Activated CD4-positive, alpha-beta T cell treated with anti-CD3 and anti-CD28 coated beads, Interleukin-10, Interleukin-2, amounts not matched to agents 100 ng/mL and 50 ng/mL, durations not matched to agents 16 hours and 8 hours (primary cell): ENCODE results near the gene ITGAV.
A peak's percentile ranks its signal among the peaks of the same experiment; 100 is the strongest.

Experiments used
- DNase-seq: peaks from one replicate; pipeline ENCODE4 v3.0.0-alpha.2; 2020

Gene ITGAV

DNA sequence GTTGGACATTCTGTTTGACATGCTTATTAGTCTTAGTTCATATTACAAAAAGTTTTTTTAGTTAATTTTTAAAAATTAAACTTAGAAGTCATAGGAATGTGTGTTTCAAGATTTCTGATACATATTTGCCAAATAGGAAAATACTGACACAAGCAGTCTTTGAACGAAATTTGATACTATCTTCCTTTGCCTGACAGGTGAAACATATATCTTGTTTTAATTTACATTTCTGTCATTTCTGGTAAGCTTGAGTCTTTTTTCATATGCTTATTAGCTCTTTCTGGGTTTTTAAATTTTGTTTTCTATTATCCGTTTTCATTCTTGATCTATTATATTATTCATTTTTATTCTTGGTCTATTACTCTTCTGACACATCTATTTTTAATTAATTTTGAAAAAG is 24.5 kb downstream of the ITGAV start:
- no peak for DNase-seq

DNA sequence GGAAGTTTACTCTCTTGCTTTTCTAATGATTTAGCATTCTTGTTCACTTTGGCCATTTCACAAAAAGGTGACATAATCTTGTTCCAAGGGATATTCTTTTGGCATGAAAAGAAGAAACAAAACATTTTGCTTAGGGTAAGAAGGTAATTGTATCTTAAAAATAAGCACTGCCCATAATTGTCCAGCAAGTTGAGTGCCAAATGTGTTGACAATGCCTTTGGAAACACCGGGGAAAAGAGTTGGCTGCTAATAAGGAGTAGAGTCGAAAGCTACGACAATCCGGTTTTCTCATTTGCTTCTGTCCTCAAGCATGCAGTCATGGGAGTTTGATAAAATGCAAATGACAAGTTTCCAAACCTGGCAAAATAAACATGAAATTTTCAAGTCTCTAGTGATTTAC is 27.3 kb downstream of the ITGAV start:
- DNase-seq: no peak

DNA sequence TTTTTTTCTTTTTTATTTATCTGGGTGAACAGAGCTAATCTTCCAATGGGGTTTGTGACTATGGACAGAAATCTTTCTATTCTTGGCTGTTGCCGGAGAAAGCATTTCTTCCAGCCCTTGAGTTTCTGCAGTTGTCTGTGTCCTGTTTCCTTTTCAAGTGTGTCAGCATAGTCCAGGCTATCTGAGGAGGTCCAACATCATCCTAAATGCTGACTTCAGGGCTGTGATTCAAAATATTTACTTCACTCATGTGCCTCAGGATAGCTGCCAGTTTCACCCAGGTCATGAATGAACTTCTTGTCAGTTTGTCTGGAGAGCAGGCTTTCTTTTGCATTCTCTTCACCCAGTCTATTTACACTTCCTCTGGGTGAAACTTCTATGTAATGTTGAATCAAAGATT is 27.9 kb downstream of the ITGAV start:
- no peak for DNase-seq

DNA sequence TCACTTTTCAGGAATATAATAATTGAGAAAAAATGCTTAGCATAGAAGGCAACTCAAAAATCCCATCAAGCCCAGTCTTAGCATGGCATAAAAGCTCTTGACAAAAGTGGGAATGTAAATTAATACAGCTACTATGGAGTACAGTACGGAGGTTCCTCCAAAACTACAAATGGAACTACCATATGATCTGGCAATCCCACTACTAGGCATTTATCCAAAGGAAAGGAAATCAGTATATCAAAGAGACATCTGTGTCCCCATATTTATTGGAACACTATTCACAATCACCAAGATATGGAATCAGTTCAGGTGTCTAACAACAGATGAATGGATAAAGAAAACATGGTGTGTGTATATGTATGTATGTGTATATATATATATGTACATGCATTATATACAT is 28.8 kb downstream of the ITGAV start:
- DNase-seq: no peak

DNA sequence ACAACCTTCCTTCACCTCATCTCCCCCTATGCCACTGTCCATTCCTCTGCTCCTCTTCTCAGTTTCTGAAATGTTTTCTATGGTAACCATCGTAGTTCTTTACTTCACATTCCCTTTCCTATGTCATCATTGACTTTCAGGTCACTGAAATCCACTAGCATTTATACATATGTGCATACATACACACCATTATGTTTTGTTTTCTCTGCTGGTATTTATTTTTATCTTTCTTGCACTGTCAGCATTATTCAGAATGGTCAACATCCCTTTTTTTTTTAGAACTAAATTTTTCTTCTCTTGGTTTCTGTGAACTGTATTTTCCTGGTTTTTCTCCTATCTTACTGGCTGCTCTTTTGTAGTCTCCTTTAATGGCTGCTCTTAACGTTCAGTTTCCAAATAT is 33.2 kb downstream of the ITGAV start:
- no peak for DNase-seq

DNA sequence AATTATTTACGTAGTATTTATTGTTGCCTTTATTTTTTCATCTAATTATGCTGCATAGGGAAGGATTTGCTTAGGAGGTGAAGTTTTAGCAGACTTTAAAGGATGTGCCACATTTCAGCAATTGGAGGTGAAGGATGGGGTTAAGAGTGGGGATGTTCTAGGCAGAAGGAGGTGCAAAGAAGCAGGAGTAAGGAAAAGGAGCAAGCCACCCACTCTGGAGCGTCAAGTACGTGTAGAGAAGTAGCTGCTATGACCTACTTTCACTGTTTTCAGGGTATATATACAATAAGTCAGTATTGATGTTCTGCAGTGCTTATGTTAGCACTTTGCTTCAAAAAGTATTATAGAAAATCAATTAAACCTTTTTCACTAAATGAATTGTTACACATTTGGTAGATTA is 34.4 kb downstream of the ITGAV start:
- DNase-seq: no peak

DNA sequence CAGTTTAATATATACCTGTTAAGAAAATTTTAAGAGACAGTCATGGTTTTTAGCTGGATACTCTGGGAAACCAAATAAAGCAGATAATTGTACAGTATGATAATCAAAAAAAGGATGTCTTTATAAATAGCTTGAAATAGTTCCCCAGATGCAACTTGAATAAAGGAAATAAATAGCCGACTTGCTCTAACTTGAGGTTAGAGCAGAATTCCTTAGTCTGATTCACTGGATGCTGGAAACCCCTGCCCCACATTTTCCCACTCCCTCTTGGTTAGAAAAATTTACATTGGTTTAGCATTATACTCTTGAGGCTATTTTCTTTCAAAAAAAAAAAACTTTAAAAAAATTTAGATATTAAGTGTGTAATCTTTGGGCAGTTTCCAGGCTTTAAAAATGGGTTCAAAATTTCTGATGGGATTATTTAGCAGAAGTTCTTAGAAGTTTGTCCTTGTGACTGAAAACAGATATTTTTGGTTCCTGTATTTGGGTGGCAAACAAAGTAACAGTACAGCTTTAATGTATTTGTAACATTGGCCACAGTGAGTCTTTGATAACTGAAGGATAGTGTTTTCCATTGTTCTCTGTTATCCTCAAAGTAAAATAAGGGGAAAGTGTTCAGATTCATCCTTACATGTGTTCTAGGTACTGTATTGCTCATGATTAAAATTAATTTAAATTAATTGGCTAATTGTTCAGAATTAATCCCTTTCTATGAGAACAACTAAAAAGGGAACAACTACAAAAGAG is 39.6 kb downstream of the ITGAV start:
- no peak for DNase-seq

DNA sequence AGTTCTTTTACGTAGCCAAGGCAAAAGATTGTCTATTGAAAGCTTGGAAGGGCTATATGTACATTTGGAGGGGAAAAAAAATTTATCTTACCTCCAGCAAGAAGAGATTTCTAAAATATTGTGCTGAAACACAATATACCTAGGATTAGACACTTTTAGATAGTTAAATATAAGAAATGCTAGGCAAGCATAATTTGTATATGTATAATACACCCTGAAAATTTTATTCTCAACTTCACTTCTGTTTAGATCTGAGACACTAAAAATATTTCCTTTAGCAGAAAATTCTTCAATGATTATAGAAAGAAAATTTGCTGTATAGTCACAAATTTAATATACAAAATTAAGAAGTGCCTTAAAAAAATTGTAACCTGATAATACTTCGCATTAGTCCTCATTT is 42.6 kb downstream of the ITGAV start:
- DNase-seq: no peak

DNA sequence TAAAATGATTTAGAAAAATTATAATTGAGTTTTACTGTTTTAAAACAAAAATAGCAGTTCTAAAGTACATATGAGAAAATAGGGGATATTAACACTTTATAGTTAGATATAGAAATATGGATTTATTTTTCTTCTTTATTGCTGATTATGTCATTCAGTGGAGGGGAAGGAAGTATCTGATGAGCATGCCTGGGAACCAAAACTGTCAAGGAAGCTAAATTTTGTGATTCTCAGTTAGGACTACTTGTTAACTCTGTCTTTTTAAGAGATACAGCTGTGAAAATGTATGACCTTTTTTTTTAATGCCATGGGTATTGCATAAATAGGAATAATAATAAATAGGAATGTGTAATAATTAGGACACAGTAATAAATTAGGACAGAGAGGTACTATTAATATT is 44.8 kb downstream of the ITGAV start:
- no peak for DNase-seq

DNA sequence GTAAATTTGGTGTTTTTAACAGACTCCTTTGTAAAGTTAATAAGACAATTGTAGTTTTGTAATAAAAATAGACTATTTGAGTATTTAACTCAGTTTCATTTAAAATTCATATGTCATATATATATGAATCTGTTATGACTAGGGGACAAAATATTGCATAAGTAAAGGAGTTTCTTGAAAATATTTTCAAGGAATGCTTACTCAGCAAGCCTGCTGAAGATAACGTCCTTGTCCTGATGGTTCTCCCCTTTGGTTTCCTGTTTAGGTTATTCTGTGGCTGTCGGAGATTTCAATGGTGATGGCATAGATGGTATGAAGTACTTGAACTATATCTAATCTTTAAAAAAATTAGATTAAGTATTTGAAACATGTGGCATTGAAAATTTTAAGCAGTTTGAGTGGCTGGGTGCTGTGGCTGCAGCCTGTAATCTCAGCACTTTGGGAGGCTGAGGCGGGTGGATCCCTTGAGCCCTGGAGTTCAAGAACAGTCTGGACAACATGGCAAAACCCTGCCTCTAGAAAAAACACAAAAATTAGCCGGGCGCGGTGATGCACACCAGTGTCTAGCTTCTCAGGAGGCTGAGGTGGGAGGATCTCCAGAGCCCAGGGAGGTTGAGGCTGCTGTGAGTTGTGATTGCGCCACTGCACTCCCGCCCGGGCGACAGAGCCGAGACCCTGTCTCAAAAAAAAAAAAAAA is 47.1 kb downstream of the ITGAV start:
- DNase-seq: no peak

DNA sequence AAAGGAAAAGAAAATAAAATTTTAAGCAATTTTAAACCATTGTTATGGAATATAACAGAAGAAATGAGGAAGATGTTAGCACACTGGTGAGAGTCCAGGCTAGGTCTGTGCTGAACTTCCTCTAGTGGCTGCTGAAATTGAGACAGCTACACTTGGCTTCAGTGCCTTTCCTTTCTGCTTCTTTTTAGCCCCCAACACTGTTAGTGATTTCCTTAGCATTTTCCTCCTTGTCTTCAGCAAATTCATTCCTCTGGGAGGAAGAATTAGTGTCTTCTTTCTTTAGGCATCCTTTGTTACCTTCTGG is 47.6 kb downstream of the ITGAV start:
- DNase-seq: no peak

DNA sequence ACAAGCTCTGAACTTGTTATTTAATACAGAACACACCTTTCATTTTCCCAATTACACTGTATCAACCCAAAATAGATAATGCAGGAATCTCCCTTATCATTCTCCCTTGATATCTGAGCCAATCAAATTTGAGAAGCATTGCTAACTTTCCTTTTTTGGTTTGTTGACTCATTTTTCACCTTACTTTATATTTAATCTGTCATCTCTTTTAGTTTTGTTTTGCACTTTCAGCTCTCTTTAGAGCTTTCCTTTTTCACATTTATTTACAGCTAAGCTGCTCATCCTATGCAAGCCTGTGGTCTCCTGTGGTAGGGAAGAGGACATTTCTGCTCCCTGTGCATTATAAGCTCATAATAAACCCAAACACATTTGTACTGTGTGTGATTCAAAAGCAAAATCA is 50.1 kb downstream of the ITGAV start:
- peak; percentile 52 for DNase-seq

DNA sequence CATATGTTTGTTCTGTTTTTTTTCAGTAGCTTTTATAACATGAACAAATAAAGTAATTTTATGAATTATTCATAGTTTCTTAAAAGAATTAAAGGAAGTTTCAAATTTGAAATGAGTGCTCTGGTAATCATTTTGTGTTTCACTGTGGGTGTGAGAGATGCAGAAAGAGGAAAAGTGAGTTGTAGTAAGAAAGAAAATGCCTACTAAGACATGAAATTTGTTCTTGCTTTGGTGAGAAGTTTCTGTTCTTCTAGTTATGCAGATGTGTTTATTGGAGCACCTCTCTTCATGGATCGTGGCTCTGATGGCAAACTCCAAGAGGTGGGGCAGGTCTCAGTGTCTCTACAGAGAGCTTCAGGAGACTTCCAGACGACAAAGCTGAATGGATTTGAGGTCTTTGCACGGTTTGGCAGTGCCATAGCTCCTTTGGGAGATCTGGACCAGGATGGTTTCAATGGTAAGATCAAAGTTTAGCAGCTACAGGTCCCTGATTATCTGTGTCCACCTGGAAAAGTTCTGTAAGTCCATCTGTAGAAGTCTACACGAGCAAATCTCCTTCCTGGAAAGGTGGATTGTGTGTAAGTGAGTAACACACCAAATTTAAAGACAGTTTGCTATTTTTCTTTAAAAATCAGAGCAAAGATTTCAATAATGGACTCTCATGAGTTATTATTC is 51.4 kb downstream of the ITGAV start:
- peak; percentile 26 for DNase-seq

DNA sequence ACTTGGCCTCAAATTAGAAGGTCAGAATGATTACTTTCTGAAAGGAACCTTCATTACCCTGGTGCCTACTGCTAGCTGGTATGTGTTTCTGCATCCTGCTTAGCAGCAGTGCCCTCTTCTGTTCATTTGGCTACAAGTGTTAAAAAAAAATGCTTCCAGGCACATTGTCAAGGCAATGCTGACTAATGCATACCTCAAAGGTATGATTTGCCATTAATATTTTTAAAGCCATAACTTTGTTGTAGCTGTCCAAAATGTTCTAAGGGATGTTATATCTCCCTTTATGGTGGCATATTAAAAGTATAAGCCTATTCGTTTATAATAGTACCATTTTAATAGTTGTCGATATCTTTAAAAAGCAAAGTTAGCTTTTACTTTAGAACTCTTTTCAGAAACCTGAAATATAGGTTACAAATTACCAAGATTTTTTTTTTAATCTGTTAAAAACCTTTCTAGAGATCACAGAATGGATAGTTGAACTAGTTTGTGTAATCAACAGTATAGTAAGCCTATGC is 52.0 kb downstream of the ITGAV start:
- peak; percentile 68 for DNase-seq

DNA sequence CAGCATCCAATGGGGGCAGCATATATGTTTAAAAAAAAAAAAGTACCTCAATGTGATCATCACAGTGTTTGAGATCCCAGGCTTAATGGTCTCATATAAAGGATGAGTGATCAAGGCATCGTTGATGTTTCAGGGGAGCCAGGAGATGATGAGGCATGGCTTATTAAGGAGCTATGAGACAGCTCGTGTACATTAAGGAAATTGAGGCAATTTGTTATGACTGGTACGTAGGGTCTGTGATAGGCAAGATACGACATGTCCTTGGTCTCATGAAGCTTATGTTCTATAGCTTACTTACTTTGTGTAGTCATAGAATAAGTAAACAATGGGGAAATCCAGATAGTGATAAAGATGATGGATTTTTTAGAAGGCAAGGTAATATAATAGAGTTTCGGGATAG is 54.9 kb downstream of the ITGAV start:
- no peak for DNase-seq

DNA sequence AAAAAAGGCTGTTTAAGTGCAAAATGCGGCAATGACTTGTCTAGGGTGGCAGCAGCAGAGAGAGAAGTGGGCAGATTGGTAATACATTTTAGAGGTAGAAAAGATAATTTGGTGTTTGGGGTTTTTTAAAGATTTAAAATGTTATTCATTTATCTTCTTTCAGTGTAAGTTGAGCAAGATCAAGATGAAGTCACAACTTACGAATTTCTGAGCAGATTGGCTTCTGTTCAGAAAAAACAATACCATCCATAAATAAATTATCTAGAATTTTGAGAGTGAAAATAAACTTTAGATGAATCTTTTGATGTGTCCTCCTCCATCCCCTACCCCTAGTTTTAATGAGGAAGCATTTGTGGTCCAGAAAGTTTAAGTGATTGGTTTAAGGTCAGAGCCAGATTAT is 56.1 kb downstream of the ITGAV start:
- no peak for DNase-seq

DNA sequence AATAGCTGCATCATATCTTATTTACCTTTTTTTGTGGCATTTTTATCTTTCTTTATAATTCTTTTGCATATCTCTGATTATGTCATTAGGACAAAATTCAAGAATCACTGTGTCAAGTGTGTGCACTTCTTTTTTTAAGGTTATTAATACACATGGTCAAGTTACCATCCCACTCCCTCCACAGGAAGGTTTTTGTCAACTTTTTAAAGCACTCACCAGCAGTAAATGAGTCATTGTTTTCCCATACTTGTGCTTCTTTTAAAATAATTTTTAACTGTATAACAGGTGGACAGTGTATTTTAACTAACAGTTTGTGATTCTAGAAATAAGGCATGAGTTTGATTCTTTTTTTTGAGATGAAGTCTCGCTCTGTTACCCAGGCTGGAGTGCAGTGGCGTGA is 58.3 kb downstream of the ITGAV start:
- DNase-seq: no peak

DNA sequence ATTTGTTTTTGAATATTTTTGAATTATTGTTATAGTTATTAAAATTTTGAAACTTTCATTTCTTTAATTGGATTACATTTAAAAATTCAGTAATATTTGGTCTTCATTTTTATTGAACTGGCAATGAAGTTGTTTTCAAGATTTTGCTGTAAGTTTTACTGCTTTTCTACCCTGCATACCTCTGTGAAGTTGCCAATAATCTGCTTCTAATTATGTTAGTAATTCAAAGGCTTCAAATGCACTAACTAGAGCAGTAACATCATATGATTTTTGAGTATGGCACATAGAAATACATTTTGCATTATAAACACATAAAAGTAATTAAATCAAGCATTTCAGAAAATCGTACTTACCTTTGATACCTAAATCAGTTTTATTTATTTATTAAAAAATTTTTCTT is 63.7 kb downstream of the ITGAV start:
- no peak for DNase-seq

DNA sequence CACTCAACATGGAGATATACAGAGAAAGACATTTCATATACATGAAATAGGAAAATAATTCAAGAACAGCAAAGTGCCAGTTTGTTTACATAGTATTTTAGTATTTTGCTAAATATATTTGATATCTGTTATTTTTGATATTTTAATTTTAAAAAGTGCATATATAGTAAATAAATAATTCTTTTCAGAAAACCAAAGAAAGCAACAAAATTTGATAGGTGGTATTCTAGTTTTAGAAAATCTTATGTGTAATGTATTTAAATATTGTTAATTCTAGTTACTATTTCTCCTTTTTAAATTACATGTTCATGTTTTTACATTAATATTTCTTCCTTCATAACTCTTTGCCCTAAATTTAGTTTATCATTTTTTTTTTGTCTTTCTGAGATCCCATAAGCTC is 69.5 kb downstream of the ITGAV start:
- DNase-seq: no peak

DNA sequence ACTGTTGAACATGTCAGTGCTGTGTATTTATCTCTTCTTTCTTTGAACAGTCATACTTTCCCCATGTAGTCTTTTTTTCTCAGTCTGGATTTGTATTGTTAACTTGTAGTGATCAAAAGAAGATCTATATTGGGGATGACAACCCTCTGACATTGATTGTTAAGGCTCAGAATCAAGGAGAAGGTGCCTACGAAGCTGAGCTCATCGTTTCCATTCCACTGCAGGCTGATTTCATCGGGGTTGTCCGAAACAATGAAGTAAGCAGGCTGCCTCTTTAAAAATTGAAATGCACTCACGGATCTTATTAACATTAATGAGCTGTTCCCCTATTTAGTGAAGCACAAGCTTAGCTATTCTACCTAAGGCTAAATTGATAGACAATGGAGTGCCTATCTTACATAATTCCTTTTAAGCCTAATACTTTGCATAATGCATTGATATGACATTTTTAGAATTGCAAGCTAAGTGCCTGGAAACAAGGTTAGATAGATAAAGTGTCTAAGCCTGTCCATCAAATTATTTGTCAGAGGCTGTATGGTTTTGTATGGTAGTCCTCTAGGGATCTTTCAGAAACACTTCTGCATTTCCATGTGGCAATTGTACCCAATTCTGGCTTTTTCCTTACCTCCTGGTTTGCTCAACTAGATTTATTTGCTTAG is 74.7 kb downstream of the ITGAV start:
- no peak for DNase-seq

DNA sequence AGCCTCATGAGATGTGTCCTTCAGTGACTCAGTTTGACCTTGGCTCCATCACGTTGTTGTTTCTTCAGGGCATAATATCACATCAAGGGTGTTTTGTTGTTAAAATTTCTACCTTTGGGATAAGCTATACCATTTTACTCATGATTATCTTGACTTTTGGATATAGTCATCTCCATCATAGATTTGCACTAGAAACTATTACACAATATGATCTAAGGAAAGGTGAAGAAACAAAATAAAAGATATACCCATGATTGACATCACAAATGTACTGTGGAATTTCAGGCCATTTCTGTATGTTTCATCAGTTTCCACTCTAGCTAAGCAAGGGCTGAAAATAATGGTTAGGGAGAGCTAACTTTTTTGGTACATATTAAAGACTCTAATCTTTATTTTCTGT is 79.3 kb downstream of the ITGAV start:
- no peak for DNase-seq

DNA sequence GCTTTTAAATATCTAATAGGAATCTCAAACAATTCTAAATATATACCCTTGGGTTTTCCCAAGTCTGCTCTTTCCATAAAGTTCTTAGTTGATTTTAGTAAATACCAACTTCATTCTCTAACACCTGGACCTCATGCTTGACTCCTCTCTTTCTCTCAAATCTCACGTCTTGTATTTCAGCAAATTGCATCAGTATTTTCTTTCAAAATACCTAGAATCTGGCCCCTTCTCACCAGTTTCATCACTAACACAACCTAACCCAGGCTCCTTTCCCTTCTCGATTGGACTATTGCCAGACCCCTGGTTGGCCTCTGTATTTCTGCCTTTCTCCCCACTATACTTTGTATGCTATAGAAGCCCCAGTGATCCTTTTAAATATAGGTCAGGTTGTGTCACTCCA is 81.0 kb downstream of the ITGAV start:
- DNase-seq: no peak

DNA sequence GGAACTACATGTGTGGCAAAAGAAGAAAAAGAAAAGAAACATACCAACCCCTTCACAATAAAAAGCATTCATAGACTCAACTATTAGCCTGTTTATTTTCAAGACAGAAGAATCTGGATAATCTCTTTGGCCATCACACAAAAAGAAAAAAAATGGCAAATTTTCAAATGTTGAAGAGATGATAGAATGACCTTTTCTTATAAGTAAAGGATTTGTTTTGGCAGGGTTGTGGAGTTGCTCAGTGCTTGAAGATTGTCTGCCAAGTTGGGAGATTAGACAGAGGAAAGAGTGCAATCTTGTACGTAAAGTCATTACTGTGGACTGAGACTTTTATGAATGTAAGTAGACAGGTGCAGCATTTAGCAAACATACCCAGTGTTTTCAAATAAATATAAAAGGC is 85.5 kb downstream of the ITGAV start:
- no peak for DNase-seq

DNA sequence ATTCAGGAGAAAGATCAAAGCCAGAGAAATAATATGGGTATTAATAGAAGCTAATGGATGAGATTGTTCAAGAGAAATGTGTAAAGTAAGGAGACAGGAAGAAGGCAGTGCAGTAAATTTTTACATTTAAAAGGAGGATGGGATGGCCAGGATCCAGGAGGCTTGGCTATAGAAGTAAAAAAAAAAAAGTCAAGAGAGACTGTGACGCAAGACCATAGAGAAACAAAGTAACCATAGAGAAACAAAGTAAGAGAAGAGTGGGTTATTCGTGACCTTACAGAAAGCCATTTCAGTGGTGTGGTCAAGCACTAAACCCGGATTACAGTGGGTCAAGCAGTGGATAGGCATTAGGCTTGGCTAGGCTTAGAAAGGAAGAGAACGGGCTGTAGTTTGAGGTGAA is 93.5 kb downstream of the ITGAV start:
- DNase-seq: no peak
